Hepatocyte (in vitro differentiated cells): ENCODE data around the gene CUTA.

Experiments
- EZH2 ChIP-seq: fragments of 200-600 bp; sonication (generic); IDR thresholded peaks from 2 replicates; pipeline ENCODE4 v1.6.1; 2016; ENCODE audit warnings: antibody characterized with exemption, mild to moderate bottlenecking, borderline replicate concordance
- TF ChIP-seq, protein P1 (sequence below): fragments of 200-600 bp; sonication (generic); IDR thresholded peaks from 2 replicates; pipeline ENCODE4 v1.5.1; 2016; ENCODE audit warnings: antibody characterized with exemption, mild to moderate bottlenecking; ENCODE audit not compliant: poor library complexity

DNA sequence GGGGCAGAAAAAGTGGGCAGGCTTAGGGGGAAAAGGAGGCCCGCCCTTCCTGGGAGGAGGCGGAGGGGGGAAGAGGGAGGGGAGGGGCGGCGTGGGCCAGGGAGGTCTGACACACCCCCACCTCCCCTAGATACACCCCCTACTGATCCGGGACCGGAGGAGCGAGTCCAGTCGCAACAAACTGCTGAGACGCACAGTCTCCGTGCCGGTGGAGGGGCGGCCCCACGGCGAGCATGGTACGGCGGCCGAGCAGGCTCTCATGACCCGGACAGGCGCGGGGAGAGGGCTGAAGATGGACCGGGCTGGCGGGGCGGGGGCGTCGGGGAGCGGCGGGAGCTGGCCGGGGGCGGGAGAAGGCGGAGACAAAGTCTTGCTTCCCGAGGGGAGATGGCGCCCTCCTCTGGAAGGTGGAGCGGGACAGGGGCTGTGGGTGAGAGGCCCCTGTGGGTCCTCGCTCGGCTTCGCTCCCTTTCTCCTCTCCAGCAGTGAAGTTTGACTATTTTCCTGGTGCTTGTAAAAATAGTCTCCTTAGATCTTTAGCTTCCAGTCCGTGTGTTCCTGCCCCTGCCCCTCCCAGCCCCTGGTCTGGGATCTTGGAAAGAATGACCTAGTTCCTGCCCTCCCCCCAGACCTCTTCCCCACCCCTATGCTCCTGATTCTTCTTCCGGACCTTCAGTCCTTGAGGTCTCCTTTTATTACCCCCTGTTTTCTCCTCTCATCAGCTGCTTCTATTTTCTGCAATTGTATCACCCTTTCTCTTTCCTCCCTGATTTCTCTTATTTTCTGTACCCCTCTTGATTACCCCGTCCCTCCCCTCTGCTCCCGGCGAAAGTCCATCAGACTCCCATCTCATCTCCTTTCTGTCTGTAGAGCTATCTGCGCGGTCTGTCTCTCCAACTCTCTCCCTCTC is 8.0 kb upstream of the CUTA start:
- TF ChIP-seq, protein P1, sequence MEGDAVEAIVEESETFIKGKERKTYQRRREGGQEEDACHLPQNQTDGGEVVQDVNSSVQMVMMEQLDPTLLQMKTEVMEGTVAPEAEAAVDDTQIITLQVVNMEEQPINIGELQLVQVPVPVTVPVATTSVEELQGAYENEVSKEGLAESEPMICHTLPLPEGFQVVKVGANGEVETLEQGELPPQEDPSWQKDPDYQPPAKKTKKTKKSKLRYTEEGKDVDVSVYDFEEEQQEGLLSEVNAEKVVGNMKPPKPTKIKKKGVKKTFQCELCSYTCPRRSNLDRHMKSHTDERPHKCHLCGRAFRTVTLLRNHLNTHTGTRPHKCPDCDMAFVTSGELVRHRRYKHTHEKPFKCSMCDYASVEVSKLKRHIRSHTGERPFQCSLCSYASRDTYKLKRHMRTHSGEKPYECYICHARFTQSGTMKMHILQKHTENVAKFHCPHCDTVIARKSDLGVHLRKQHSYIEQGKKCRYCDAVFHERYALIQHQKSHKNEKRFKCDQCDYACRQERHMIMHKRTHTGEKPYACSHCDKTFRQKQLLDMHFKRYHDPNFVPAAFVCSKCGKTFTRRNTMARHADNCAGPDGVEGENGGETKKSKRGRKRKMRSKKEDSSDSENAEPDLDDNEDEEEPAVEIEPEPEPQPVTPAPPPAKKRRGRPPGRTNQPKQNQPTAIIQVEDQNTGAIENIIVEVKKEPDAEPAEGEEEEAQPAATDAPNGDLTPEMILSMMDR: peak; percentile 67
- TF ChIP-seq EZH2: no peak
